ENCODE measurements around the gene CD55. TPM values are rescaled to one million over a fixed set of nuclear protein-coding genes. Genes with fewer than 3 reads are reported as not detected.

Gene CD55
- total RNA-seq, 3 donors from 2014 or later (not counting 1 experiment from before 2014, with no cell fraction given): 80.7 to 138 (median 113) TPM

GRCh38 chr1:207302618-207303393 is 18.7 kb upstream of the CD55 start:
- H3K9me3 ChIP-seq (ENCODE audit: control insufficient read depth, insufficient read depth, low read length): no peaks in the 10 kb centered on the region
- H3K4me3 Mint-ChIP-seq: no peak overlapping the region
- DNase-seq: no peak
- no peak overlapping the region for H3K27ac ChIP-seq (ENCODE audit: low read length)
- no peaks in the 10 kb centered on the region for H3K4me1 ChIP-seq (ENCODE audit: control insufficient read depth, insufficient read depth, low read length)
- no peak overlapping the region for H3K27ac Mint-ChIP-seq
- H3K9me3 Mint-ChIP-seq: no peaks in the 10 kb centered on the region
- H3K27me3 Mint-ChIP-seq (ENCODE audit: low read depth in 2 of 2): peaks cover 0 to 2% of the 10 kb centered on the region in 2 donors
- TF ChIP-seq, protein P1, sequence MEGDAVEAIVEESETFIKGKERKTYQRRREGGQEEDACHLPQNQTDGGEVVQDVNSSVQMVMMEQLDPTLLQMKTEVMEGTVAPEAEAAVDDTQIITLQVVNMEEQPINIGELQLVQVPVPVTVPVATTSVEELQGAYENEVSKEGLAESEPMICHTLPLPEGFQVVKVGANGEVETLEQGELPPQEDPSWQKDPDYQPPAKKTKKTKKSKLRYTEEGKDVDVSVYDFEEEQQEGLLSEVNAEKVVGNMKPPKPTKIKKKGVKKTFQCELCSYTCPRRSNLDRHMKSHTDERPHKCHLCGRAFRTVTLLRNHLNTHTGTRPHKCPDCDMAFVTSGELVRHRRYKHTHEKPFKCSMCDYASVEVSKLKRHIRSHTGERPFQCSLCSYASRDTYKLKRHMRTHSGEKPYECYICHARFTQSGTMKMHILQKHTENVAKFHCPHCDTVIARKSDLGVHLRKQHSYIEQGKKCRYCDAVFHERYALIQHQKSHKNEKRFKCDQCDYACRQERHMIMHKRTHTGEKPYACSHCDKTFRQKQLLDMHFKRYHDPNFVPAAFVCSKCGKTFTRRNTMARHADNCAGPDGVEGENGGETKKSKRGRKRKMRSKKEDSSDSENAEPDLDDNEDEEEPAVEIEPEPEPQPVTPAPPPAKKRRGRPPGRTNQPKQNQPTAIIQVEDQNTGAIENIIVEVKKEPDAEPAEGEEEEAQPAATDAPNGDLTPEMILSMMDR (IDR thresholded peaks at IDR 0.05): no peak
- H3K27me3 ChIP-seq (ENCODE audit: control insufficient read depth, insufficient read depth, low read length): no peaks in the 10 kb centered on the region
- ATAC-seq: no peak
- H3K36me3 Mint-ChIP-seq: no peaks in the 10 kb centered on the region
- intact Hi-C loops (cut with micrococcal nuclease): no loop called here
- peaks cover 0 to 5% of the 10 kb centered on the region in 2 donors for H3K4me1 Mint-ChIP-seq
- no CpG with 5 or more reads among the region's 1 CpG for WGBS (ENCODE audit: insufficient coverage)
- no peaks in the 10 kb centered on the region for H3K36me3 ChIP-seq (ENCODE audit: control insufficient read depth, insufficient read depth, low read length)
- no peak overlapping the region for H3K4me3 ChIP-seq (ENCODE audit: low read length)

DNA sequence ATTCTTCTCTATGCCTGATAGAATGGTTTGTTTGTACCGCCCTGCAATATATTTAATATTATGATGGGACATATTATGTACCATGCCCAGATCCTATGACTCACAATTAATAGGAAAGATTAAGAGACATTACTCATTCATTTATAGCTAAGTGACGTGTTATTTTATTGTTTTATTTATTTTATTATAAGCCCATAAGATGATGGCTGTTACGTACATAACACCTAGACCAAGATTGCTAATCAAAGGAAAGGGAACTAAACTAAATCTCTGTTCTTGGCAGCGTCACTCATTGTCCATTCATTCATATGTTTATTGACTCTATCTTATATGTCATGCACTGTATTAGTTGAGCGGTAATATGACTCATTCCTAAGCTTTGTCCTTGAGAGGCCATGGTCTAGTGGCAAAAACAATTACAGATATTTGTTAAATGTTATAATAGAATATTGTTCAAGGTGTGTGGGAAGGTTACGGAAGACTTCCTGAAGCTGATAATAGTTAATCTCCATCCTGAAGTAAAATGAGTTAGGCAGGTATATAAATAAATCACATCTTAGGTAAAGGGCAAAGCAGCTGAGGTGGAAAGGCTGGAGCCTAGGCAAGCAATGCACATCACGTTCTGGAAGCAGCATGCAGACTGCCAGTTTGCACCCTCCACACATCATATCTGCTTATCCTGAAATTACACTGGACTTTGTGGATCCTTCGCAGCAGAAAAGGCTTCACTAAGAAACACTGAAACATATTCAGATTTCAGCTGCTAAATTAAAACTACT is 16.6 kb upstream of the CD55 start:
- H3K27ac ChIP-seq (ENCODE audit: low read length): no peak overlapping the region
- H3K27me3 Mint-ChIP-seq (ENCODE audit: low read depth in 2 of 2): peaks cover 0 to 2% of the 10 kb centered on the region in 2 donors
- 95% methylated on average over 3 of the region's 8 CpGs for WGBS (ENCODE audit: insufficient coverage)
- H3K9me3 Mint-ChIP-seq: no peaks in the 10 kb centered on the region
- H3K4me3 ChIP-seq (ENCODE audit: low read length): no peak overlapping the region
- no peak overlapping the region for H3K4me3 Mint-ChIP-seq
- H3K27me3 ChIP-seq (ENCODE audit: control insufficient read depth, insufficient read depth, low read length): no peaks in the 10 kb centered on the region
- intact Hi-C loops (cut with micrococcal nuclease): no loop called here
- H3K9me3 ChIP-seq (ENCODE audit: control insufficient read depth, insufficient read depth, low read length): no peaks in the 10 kb centered on the region
- no peak for DNase-seq
- H3K4me1 Mint-ChIP-seq: peaks cover 4 to 9% of the 10 kb centered on the region in 2 donors
- TF ChIP-seq, protein P1 (IDR thresholded peaks at IDR 0.05): no peak
- no peak for ATAC-seq
- H3K36me3 ChIP-seq (ENCODE audit: control insufficient read depth, insufficient read depth, low read length): no peaks in the 10 kb centered on the region
- no peak overlapping the region for H3K27ac Mint-ChIP-seq
- H3K4me1 ChIP-seq (ENCODE audit: control insufficient read depth, insufficient read depth, low read length): peaks cover 3% of the 10 kb centered on the region
- H3K36me3 Mint-ChIP-seq: no peaks in the 10 kb centered on the region

DNA sequence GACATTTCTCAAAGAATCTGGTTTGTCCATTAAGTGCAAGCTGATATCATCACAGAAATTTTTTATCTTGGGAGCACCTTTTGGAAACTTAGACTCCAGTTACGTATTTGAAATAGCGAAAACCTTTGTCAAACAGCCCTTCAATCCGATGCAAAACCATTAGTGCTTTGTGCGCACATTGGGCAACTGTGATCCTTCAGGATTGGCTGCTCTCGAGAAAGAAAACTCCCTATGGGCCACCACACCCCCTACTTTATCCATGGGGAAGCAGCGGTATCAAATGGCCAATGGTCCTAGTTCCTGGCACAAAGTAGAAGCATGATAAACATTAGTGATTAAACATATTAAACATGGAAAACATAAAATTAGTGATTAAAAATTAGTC is 16.0 kb upstream of the CD55 start:
- no peaks in the 10 kb centered on the region for H3K36me3 Mint-ChIP-seq
- TF ChIP-seq, protein P1 (IDR thresholded peaks at IDR 0.05): no peak
- H3K9me3 Mint-ChIP-seq: no peaks in the 10 kb centered on the region
- no peak overlapping the region for H3K27ac Mint-ChIP-seq
- intact Hi-C loops (cut with micrococcal nuclease): no loop called here
- Histone ChIP-seq H3K36me3 (ENCODE audit: control insufficient read depth, insufficient read depth, low read length) (no peaks in the 10 kb centered on the region), H3K27ac (ENCODE audit: low read length) (no peak overlapping the region), H3K9me3 (ENCODE audit: control insufficient read depth, insufficient read depth, low read length) (no peaks in the 10 kb centered on the region), H3K4me1 (ENCODE audit: control insufficient read depth, insufficient read depth, low read length) (peaks cover 3% of the 10 kb centered on the region), H3K27me3 (ENCODE audit: control insufficient read depth, insufficient read depth, low read length) (no peaks in the 10 kb centered on the region), H3K4me3 (ENCODE audit: low read length) (no peak overlapping the region)
- peaks cover 0 to 2% of the 10 kb centered on the region in 2 donors for H3K27me3 Mint-ChIP-seq (ENCODE audit: low read depth in 2 of 2)
- DNase-seq: no peak
- ATAC-seq: no peak
- no peak overlapping the region for H3K4me3 Mint-ChIP-seq
- 82% methylated on average over 5 of the region's 6 CpGs for WGBS (ENCODE audit: insufficient coverage)
- peaks cover 6 to 11% of the 10 kb centered on the region in 2 donors for H3K4me1 Mint-ChIP-seq
